GM19239 (cell line): ENCODE results near the gene NEK7.
"Not testable (repeated sequence)": the region's sequence is repeated elsewhere in the genome, so short reads cannot be mapped to it uniquely, and the experiment has no call there.

Experiments used
- DNase-seq: peaks from one replicate; pipeline ENCODE4 v3.0.0; 2011; ENCODE audit warnings: low spot score; ENCODE audit not compliant: insufficient read length
- FAIRE-seq: peaks from 2 replicates; lab custom pipeline; 2011; peaks lifted over from hg19 to GRCh38; lab: Jason Lieb, UNC

Gene NEK7

DNA sequence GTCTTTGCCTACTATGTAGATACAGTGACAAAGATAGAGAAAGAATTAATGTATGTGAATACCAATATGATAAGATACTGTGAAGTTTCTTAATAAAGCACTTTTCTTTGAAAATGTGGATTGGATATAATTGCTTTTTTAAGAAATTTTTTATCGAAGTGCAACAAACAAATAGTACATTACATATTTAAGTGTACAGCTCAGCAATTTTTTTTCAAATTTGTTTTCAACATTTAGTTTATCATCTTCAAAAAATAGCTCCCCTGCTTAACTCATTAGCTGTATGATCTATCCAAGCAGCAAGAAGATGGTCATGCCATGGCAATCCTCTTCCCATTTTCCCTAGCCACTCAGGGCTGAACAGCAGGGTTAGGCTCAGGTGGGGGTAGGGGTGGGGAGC, 40.5 kb downstream of the NEK7 start:
- FAIRE-seq = no peak

DNA sequence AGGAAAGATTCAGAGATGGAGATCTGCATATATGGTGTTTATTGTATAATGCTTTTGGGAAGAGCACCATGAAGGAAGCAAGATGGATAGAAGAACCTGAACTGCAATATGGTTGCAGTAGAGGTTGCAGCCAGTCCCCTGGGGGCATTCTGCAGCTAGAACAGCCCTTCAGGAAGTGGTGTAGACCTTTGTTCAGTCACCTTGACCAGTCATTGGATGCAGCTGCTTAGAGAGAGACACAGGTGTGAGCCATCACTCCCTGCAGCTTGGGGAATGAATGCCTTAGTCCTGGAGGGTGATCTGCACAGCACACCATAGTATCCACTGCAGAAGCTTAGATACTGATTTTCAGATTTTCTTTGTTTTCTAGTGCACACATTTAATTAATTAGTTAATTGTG, 42.3 kb downstream of the NEK7 start:
- peak; percentile 81 for FAIRE-seq
- DNase-seq = peak; percentile 6

More for the DNA sequence above, 40.5 kb downstream of the NEK7 start:
- no peak for DNase-seq

DNA sequence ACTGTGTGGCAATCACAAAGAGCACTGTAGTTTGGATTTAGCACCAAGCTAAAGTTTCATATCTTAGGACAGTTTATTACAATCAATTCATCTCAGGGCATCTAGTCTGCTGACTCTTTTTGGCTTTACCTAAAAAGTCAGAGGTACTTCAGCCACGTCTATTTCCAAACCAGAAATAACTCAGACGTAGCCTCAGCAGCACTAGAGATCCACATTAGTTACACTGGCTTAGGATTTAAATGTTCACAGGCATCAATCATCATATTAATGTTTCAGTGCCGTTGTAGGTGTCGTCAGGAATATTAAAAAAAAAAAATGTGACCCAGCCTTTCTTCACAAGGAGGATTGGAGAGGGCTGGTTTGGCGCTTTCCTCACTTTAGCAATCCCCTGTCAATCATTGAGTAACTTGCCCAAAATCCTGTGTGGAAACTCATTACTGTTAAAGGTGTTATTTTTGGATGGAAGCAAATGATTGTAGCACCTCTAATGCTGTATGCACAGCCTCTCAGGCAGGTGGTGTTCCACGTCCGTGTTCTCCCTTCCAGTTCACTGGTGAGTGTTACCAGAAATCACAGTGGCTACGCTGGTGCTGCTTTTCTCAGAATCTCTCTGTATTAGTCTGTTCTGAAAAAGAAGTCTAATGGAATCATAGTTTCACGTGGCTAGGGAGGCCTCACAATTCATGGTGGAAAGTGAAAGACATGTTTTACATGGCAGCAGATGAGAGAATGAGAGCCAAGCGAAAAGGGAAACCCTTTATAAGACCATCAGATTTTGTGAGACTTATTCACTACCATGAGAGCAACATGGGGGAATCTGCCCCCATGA, 45.4 kb downstream of the NEK7 start:
- DNase-seq = peak; percentile 10
- FAIRE-seq = peak; percentile 87

DNA sequence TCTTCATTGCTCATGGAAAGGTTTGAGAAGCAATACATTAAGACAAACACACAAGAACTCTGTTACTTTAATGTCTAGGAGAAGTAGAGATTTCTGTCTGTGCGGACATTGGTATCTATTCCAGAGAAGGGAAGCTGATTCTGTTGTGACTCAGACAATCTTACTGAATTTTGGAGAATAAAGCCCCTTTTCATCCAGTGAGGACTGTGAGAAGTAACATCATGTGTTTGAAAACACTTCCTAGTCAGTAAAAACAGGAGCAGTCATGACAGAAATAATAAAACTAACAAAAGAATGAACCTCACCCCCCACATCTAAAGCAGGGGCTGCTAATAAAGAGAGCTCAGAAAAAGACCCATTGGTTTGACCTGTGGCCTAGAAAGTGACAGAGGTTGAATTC, 46.6 kb downstream of the NEK7 start:
- no peak for FAIRE-seq

DNA sequence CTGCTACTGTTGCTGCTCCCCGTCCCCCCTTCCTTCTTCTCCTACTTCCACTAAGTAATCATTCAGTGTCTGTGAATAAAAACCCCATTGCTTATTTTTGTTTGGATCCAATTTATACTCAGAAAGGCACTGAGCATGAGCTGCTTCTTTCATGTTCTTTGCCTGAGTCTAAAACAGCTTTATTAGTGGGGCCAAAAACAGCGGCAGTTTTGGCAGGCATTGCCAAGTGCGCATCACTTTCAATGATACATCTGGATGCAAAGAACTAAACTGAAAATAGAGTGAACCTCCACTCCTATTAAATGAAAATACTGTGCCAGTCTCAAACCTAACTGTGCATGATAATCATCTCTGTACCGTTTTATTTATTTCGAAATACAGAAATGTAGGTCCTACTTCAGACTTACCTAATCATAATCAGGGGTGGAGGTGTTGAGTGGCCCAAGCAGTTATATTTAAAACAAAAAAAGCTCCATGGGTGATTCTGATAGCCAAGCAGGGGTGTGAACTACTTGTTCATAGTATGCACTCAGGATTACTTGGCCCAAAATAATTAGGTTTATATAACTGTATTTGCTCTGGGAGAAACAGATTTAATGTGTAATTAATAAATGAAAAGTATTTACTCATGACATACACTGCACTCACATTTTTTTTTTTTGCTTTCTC, 48.4 kb downstream of the NEK7 start:
- DNase-seq (no peak), FAIRE-seq (no peak)

More for the DNA sequence above, 46.6 kb downstream of the NEK7 start:
- DNase-seq = no peak

DNA sequence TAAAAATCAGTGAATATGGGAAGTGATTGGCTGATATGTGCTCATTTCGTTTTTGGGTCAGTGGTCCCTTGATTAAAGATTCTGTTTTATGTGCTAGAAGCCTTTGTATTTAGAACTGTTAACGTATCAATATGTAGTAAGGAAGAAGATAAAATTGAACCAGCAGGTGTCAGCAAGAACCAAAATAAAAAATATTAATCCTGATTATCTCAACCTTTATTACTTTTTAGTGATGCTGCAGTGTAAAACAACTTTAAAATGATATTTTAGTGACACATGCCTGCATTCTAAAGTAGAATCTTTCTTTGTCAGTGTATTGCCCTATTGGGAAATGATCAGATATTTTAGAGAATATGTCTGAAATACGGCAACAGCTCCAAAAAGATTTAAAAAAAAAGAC, 49.5 kb downstream of the NEK7 start:
- FAIRE-seq (no peak), DNase-seq (no peak)

DNA sequence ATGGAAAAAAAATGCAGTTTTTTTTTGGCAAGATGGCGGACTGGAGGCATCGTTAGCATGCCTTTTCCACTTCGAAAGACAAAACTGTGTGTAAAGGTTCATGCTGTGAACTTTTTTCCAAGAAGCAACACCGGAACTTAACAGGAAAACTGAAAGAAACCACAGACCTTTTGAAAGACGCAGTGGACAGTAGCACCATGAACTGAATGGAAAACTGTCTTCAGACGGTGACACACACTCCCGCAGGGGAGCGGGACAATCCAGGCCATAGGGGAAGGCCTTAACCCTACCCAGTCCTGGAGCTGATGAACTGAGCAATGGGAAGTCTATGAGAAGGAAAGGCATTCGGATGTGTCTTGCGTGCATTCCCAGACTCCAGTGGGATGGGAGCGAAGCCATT, 54.9 kb downstream of the NEK7 start:
- no peak for DNase-seq
- FAIRE-seq = no peak

DNA sequence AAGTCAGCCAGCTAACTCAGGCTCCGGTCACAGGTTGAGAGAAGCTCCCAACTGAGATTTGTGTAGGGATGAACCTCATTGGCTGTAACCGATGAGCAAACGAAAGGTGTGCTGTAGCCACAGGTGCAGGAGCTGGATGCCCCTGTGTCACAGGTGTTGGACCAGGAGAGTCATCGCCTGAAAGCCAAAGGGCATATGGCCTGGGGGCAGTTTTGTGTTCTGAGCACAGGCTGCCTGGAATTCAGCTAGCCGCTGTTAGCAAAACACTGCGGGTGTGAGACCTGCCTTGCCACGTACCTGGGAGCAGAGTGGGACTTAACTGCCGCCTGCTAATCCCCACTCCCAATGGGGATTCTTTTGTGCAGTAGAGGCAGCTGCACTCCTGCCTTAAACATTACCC, 55.3 kb downstream of the NEK7 start:
- no peak for FAIRE-seq
- no peak for DNase-seq

DNA sequence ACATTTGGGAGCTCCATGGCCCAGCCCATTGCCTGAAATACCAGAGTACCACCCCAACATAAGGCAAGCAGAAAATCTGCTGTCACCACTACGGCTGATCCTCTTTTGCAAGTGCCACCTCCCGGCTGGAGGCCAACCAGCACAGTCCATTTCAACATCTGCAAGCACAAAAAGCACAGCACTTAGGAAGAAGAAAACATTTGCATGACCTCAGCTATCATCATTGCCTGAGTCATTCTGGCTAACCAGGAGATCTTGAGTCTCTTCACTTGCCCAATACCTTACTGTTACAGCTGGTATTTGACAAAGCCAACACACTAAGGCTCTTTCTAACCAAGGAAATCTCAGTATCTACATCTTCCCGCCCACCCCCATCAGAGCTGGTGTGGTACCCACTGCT, 55.9 kb downstream of the NEK7 start:
- FAIRE-seq (no peak), DNase-seq (no peak)

DNA sequence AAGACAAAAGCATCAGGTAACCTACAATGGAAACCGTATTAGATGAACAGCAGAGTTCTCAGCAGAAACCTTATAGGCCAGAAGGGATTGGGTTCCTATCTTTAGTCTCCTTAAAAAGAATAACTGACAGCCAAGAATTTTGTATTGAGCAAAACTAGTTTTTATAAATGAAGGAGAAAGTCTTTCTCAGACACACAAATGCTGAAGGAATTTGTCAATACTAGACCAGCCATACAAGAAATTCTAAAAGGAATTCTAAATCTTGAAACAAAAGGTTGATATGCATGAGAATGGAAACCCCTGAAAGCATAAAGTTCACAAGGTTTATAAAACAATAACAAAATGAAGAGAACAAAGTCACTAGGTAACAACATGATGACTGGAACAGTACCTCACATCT, 58.1 kb downstream of the NEK7 start:
- DNase-seq (no peak), FAIRE-seq (no peak)

DNA sequence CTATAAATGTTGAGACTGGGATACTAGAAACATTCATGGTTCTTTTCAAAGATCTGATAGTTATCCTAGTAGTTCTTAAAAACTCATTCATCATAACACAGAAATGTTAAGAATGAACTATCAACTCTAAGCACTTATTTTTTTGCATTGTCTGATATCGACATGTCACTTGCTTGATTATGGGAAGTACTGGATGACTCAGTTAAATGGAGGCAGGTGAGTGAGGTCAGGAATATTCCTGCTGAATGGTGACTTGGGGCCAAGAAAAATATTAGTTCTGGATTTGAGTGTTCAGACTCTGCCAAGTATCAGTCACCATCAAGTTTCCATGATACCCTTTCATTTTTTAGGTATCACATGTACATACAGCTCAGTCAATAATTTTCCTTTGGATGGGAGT, 63.6 kb downstream of the NEK7 start:
- FAIRE-seq = no peak

DNA sequence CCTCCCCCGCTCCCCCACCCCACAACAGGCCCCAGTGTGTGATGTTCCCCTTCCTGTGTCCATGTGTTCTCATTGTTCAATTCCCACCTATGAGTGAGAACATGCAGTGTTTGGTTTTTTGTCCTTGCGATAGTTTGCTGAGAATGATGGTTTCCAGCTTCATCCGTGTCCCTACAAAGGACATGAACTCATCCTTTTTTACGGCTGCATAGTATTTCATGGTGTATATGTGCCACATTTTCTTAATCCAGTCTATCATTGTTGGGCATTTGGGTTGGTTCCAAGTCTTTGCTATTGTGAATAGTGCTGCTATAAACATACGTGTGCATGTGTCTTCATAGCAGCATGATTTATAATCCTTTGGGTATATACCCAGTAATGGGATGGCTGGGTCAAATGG, 70.2 kb downstream of the NEK7 start:
- FAIRE-seq, DNase-seq: not testable (repeated sequence)

More for the DNA sequence above, 63.6 kb downstream of the NEK7 start:
- DNase-seq = no peak

DNA sequence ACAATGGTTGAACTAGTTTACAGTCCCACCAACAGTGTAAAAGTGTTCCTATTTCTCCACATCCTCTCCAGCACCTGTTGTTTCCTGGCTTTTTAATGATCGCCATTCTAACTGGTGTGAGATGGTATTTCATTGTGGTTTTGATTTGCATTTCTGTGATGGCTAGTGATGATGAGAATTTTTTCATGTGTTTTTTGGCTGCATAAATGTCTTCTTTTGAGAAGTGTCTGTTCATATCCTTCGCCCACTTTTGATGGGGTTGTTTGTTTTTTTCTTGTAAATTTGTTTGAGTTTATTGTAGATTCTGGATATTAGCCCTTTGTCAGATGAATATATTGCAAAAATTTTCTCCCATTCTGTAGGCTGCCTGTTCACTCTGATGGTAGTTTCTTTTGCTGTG, 70.7 kb downstream of the NEK7 start:
- DNase-seq, FAIRE-seq: not testable (repeated sequence)

DNA sequence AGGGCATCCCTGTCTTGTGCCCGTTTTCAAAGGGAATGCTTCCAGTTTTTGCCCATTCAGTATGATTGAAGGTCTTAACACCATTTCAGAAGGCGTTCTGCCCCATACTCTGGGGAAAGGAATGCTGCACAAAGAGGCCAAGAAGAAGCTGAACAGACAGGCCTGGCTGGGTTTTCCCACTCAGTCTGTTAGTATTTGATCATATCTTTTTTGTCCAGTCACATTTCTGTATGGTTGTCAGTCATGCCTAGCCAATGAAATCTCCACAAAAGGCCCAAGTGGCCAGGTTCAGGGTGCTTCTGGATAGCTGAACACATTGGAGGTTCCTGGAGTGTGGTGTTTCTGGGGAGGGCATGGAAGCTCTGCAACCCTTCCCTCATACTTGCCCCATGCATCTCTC, 72.1 kb downstream of the NEK7 start:
- DNase-seq = no peak
- FAIRE-seq = no peak

DNA sequence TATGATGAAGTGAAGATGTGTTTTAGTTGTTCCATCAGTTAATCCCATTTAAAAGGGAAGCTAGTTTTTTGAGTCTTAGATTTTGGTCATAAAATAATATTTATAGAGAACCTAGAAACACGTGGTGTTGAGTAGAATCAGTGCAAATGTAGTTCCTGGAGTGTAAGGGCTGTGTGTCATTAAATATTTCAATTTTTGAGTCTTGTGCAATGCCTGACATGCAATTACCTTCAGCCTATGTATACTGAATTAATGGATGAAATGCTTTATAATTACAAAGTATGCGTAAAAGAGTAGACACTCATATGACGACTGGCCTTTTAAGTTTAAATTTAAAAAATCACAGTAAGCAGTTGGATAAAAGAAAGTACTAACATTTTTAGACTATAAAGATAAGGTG, 75.0 kb downstream of the NEK7 start:
- DNase-seq (no peak), FAIRE-seq (no peak)

DNA sequence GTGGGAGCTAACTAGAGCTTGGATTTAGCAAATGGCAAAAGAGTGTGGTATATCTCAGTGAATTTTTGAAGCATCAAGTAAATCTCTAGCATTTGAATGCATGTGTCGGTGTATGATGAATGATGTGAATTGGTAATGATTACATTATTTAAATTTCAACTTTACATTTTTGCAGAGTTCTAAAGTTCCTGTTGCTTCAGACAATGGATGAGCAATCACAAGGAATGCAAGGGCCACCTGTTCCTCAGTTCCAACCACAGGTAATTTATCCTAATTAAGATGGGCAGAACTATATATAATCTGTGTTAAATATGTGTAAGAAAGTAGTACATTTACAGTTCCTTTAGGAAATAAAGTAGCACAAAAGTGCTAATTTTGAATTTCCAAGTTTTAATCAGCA, 75.6 kb downstream of the NEK7 start:
- DNase-seq = no peak
- no peak for FAIRE-seq

DNA sequence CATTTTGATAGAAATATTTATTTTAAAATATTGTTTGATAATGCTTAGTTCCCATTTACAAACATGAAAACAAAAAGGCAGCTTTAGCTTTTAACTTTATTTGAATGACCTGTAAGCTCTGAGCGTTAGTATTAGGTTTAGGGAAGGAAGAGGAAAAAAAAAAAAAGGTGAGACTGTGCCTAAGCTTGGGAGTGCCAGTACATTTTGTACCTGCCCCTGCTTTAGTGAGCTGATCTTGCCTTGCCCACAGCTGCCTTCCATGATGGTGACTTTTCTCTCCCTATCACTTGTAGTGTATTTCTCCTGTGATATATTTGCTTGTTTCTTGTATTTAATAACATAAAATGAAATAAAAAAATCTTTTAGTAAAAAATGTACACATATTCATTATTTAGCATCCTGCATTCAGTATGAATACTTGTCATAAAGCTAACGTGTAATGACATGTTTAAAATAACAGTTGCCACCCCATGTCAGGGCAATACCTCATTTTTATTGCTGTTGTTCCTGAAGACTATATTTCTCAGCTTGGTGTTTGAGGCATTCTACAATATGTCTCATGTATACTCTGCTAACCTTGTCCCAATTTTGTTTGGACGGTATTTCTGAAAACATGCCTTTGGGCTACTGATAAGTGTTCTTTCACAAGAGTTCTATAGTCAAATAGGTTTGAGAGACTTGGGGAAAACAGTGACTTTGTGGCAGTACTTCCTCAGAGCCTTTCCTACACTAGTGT, 76.3 kb downstream of the NEK7 start:
- FAIRE-seq (peak; percentile 60), DNase-seq (no peak)

DNA sequence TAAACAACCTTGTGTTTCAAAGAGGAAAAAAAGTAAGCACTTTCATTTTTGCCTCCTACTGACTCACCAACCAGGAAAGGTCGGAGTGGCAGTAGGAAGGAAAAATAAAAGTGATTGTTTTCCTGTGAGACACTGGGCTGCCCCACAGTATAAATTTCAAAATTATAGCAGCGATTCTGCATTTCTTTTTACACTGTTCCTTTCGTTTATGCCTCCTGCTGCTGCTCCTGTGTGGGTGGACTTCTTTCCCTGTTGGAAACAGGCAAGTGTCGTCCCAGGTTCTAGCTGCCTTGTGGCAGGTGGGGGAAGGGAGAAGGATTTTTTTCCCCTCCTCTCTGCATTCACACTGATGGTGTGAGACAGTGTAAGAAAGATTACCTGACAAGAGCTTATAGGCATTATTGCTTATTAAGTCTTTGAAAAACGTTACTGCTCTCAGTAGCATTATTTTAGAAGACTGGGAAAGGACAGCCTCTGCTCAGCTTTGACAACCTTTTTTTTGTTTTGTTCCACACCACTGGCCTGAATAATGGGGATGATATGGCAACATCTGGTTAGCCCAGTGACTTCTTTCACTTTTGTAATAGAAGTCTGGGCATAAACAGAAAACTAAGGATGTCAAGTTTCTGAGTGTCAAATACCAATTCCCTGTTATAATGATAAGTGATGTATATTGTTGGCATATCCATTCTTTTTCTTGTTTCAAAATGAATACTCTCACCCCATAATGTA, 77.9 kb downstream of the NEK7 start:
- no peak for DNase-seq
- FAIRE-seq = peak; percentile 77

DNA sequence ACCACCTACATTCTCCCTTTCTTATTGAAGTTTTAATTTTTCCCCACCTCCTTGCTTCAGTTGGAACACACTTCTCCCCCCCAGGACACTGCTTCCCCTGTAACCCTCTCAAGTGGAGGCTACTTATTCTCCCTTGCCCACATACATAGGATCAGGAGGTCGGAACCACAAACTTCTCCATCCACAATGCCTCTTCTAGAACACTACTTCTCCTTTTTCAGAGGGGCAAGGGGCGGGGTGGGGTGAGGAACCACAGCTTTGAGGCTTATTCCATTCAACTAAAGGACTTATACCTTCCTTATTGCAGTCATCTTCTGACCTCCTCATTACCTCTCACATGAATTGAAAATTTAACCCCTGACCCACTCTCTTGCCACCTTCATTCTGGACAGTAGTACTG, 81.3 kb downstream of the NEK7 start:
- FAIRE-seq (no peak), DNase-seq (no peak)

DNA sequence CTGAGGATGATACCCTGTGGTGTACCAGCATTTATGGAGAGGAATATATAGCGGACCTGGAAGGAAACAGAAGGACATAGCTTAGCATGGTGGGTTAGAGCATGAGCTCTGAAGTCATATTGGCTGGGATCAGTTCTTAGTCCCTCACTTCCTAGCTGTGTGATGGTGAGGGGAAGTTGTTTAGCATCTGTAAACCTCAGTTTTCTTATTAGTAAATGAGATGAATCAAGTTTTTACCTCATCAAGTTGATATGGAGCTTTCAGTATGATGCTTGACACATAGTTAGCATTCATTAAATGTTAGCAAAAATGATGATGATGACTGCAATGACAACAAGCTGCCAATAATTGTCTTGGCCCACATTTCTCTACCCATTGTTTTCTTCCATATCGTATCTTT, 84.8 kb downstream of the NEK7 start:
- FAIRE-seq (no peak), DNase-seq (no peak)
